ENCODE results near the gene EP400.

DNA sequence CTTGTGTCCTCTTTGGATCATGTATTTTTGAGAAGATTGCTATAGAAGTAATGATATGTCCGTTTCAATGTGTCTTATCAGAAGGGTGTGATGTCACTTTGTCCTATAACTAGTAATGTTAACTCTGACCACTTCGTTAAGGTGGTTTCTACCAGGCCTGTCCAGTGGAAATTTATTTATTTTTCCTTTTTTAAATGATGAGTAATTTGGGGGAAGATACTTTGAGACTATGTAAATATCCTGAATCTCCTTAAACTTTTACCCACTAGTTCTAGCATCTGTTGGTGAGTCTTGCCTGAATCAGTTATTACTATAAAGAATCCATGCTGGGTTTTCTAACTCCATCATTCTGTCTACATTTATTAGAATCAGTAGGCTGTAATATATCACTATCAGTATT, 15.3 kb downstream of the EP400 start:
- TF ChIP-seq, protein P1, sequence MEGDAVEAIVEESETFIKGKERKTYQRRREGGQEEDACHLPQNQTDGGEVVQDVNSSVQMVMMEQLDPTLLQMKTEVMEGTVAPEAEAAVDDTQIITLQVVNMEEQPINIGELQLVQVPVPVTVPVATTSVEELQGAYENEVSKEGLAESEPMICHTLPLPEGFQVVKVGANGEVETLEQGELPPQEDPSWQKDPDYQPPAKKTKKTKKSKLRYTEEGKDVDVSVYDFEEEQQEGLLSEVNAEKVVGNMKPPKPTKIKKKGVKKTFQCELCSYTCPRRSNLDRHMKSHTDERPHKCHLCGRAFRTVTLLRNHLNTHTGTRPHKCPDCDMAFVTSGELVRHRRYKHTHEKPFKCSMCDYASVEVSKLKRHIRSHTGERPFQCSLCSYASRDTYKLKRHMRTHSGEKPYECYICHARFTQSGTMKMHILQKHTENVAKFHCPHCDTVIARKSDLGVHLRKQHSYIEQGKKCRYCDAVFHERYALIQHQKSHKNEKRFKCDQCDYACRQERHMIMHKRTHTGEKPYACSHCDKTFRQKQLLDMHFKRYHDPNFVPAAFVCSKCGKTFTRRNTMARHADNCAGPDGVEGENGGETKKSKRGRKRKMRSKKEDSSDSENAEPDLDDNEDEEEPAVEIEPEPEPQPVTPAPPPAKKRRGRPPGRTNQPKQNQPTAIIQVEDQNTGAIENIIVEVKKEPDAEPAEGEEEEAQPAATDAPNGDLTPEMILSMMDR (IDR thresholded peaks at IDR 0.05; ENCODE audit: insufficient read depth, low read length, poor library complexity, severe bottlenecking), result no peak
- TF ChIP-seq EZH2phosphoT487 (conservative IDR thresholded peaks at IDR 0.05; ENCODE audit: low read length), result no peak
